Panc1 (cell line): ENCODE results near the gene NTRK1.

Source experiments
- CTCF ChIP-seq: fragments of 450-650 bp; IDR thresholded peaks from 2 replicates; pipeline ENCODE4 v1.5.1; 2017; ENCODE audit warnings: mild to moderate bottlenecking
- SIN3A ChIP-seq: IDR thresholded peaks from 2 replicates; pipeline ENCODE4 v1.6.1; 2012; ENCODE audit warnings: low read depth, mild to moderate bottlenecking, low read length, moderate library complexity, borderline replicate concordance; ENCODE audit not compliant: insufficient read depth

GRCh38 chr1:156866249-156866909, 5.7 kb downstream of the NTRK1 start:
- TF ChIP-seq CTCF (no peak), SIN3A (no peak)
